Fibroblast of the aortic adventitia (primary cell): ENCODE results near the gene CSAD. TPM values are rescaled to one million over a fixed set of nuclear protein-coding genes. Genes with fewer than 3 reads are reported as not detected.

Source experiments
- DNase-seq: peaks from one replicate; pipeline ENCODE4 v3.0.0-alpha.2; 2010; ENCODE audit warnings: low read depth
- H3K4me3 ChIP-seq: 2 replicates; pipeline ENCODE4 v1.5.1; 2011; ENCODE audit warnings: low read depth, mild to moderate bottlenecking, control low read depth, low read length, moderate library complexity
- total RNA-seq: library from RNA; depleted of rRNA; stranded (reverse); fragments of >200 nt; gene quantifications from 2 replicates; pipeline ENCODE4 v1.2.3, GENCODE V29; 2012; ENCODE audit warnings: low replicate concordance
- TF ChIP-seq, protein P1 (sequence below): IDR thresholded peaks from 2 replicates; pipeline ENCODE4 v1.5.1; 2011; ENCODE audit warnings: mild to moderate bottlenecking, low read length, control low read depth, inconsistent platforms; ENCODE audit not compliant: insufficient read depth

The CSAD gene
- total RNA-seq, 1 donor, result 8.7 TPM

DNA sequence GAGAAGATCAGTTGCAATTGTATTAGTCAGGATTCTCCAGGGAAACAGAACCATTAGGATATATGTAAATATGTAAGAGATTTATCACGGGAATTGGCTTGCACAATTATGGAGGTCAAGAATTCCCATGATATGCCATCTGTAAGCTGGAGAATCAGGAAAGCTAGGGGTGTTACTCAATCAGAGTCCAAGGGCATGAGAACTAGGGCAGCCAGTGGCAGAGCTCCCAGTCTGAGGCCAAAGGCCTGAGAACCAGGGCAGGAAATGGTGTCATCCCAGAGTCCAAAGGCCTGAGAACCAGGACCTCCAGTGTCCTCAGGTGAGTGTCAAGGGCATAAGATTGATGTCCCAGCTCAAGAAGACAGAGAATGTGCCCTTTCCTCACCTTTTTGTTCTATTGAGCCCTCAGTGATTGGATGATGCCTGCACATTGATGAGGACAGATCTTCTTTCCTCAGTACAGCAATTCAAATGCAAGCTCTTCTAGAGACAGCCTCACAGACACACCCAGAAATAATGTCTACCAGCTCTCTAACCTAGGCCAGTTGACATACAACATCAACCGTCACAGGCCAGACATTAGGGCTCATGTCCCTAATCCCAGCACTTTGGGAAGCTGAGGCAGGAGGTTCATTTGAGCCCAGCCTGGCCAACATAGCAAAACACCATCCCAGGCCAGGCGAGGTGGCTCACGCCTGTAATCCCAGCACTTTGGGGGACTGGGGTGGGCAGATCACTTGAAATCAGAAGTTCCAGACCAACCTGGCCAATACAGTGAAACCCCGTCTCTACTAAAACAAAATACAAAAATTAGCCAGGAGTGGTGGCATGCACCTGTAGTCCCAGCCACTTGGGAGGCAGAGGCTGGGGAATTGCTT is 35.1 kb downstream of the CSAD start:
- H3K4me3 ChIP-seq, result no peak overlapping the region
- TF ChIP-seq, protein P1, sequence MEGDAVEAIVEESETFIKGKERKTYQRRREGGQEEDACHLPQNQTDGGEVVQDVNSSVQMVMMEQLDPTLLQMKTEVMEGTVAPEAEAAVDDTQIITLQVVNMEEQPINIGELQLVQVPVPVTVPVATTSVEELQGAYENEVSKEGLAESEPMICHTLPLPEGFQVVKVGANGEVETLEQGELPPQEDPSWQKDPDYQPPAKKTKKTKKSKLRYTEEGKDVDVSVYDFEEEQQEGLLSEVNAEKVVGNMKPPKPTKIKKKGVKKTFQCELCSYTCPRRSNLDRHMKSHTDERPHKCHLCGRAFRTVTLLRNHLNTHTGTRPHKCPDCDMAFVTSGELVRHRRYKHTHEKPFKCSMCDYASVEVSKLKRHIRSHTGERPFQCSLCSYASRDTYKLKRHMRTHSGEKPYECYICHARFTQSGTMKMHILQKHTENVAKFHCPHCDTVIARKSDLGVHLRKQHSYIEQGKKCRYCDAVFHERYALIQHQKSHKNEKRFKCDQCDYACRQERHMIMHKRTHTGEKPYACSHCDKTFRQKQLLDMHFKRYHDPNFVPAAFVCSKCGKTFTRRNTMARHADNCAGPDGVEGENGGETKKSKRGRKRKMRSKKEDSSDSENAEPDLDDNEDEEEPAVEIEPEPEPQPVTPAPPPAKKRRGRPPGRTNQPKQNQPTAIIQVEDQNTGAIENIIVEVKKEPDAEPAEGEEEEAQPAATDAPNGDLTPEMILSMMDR, result no peak
- peak; percentile 61 for DNase-seq

DNA sequence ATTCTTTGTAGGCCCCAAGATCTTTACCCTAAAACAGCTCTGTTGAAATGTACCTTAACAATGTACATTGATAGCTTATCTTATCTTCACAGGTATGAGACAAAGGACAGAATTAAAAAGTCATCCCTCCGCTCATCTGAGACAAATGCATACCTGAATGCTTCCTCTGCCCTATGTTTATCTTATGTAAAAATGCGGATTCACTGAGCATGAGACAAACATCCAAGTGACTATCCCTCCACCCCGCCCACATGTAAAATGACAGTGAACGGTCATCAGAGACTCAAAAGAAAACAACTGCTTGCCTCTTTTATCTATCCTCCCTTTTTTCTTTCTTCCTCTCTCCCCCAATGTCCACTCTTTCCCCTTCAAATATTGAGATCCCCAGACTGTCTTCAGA is 37.4 kb downstream of the CSAD start:
- no peak for DNase-seq
- H3K4me3 ChIP-seq, result no peak overlapping the region
- TF ChIP-seq, protein P1, result no peak

DNA sequence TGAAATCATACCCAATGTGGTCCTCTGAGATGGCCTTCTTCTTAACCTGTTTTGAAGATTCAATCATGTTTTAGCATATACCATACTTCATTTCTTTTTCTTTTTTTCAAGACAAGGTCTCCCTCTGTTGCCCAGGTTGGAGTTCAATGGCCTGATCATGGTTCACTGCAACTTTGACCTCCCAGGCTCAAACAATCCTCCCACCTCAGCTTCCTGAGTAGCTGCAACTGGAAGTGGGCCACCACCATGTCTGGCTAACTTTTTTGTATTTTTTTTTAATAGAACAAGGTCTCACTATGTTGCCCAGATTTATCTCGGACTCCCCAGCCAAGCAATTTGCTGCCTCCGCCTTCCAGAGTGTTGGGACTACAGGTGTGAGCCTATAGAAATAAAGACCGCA is 47.0 kb downstream of the CSAD start:
- H3K4me3 ChIP-seq, result no peak overlapping the region
- no peak for DNase-seq
- TF ChIP-seq, protein P1, result no peak

DNA sequence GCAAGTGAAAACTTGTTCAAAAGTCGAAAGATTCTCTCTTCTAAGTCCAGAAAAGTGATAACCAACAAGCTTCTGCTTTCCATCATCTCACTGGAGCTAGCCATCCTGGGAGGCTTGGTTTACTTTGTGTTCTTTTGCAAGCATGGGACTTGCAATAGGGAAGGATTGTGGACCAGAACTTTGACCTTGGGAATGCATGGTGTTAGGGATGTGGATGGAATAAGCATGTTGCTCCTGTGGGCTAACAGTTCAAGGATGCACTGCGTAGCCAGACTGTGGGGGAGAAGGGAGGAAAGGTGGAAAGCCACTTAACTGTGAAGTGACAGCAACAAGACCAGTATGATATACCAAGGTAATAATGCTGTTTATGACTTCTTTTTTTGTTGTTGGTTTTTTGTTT is 48.9 kb downstream of the CSAD start:
- no peak overlapping the region for H3K4me3 ChIP-seq

DNA sequence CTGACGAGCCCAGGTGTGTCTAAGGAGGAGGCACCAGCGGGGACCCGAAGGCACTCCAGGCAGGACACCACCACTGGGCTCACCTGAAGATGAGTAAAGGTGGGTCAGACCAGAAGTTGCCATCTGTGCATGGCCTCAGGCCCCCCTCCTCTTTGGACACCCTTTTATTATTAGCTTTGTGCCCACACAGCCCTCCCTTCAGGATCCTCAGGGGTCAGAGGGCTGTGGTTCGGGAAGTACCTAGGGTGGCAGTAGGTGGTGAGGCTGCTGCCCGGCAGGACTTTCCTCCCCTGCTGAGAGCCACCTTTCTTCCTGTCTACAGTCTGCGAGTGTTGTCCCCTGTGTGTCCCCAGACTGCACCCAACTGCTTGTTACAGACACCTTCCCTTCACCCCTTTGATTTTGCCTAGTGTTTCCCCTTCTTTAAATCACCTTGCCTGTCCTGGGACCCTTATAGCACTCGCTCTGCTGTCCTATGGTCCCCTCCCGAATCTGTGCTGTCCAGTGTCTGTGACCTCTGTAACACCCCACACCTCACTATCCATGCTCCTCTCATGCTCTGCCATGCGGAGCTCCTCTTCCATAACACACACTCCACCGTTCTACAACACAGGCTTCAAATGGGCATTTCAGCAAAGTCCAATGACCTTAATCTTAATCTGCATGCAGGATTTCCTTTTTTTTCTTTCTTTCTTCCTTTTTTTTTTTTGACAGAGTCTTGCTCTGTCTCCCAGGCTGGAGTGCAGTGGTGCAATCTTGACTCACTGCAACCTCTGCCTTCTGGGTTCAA is 51.8 kb downstream of the CSAD start:
- H3K4me3 ChIP-seq, result no peak overlapping the region
- DNase-seq, result no peak
- TF ChIP-seq, protein P1, result no peak

More for the DNA sequence above, 48.9 kb downstream of the CSAD start:
- TF ChIP-seq, protein P1, result no peak
- no peak for DNase-seq

DNA sequence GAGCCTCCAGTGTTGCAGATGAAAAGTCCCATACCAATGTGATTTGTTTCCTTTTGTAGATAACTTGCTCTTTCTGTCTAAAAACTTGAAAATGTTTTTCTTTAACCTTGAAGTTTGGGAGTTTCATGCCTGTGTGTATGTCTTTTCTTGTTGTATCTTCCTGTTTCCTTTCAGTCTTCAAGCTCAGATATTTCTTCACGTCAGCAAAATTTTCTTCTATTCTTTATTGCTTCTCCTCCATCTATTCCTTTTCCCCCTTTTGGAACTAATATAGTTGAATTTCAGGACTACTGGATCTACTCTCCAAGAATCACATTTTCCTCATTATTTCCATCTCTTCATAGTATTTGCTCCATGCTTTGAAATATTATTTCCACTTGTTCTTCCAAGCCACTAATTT is 53.6 kb downstream of the CSAD start:
- H3K4me3 ChIP-seq, result no peak overlapping the region
- no peak for DNase-seq
- TF ChIP-seq, protein P1, result no peak
